Breast epithelium (tissue), 4 donors: ENCODE data around the gene RERE. TPM values are rescaled to one million over a fixed set of nuclear protein-coding genes. Genes with fewer than 3 reads are reported as not detected.

ENCODE experiments used
- DNase-seq, 2 donors: peaks; one replicate each; pipeline ENCODE4 v3.0.0-alpha.2; 2019; ENCODE audit warnings: low spot score in 2 of 2
- H3K27ac ChIP-seq, 2 donors: fragments of 200-600 bp; sonication (generic) in 1 of 2; one replicate each; pipeline ENCODE4 v1.5.1; 2016 to 2019; ENCODE audit warnings: mild to moderate bottlenecking in 1 of 2
- H3K27me3 ChIP-seq, 2 donors: fragments of 200-600 bp; sonication (generic) in 1 of 2; one replicate each; pipeline versions ENCODE4 v1.5.1 to v1.6.0; 2017 to 2019; ENCODE audit warnings: control low read depth in 1 of 2, mild to moderate bottlenecking in 1 of 2
- H3K36me3 ChIP-seq: fragments of 200-600 bp; one replicate; pipeline ENCODE4 v1.5.1; 2019
- H3K4me1 ChIP-seq, 2 donors: fragments of 200-600 bp; sonication (generic); one replicate each; pipeline ENCODE4 v1.5.1; 2016 to 2019; ENCODE audit warnings: control low read depth in 1 of 2
- H3K4me3 ChIP-seq, 3 donors: fragments of 200-600 bp; sonication (generic); 1 replicate in 2 of 3; 2 replicates in 1 of 3; pipeline ENCODE4 v1.5.1; 2016 to 2019; ENCODE audit warnings: mild to moderate bottlenecking in 3 of 3, moderate library complexity in 2 of 3
- H3K9me3 ChIP-seq, 2 donors: fragments of 200-600 bp; sonication (generic) in 1 of 2; one replicate each; pipeline ENCODE4 v1.5.1; 2016 to 2019; ENCODE audit warnings: control low read depth in 1 of 2
- CTCF ChIP-seq, 3 donors: fragments of 450-650 bp; IDR thresholded peaks; one replicate each; pipeline ENCODE4 v1.5.1; 2016 to 2017; ENCODE audit warnings: antibody characterized with exemption in 3 of 3, mild to moderate bottlenecking in 3 of 3, moderate library complexity in 3 of 3
- POLR2A ChIP-seq: fragments of 450-650 bp; IDR thresholded peaks from one replicate; pipeline ENCODE4 v1.6.1; 2016; ENCODE audit warnings: antibody characterized with exemption, mild to moderate bottlenecking, moderate library complexity
- POLR2AphosphoS5 ChIP-seq, 3 donors: sonication (generic); formaldehyde crosslinking; IDR thresholded peaks; one replicate each; pipeline ENCODE4 v1.6.1; 2017; ENCODE audit warnings: antibody characterized with exemption in 3 of 3
- intact Hi-C: fragments of 100-400 bp; cut with DNase I; formaldehyde crosslinking; loops from one replicate; pipeline ENCODE4 v1.15.1; 2023; ENCODE audit warnings: low total_unique reads
- total RNA-seq, 3 donors: library from RNA; depleted of rRNA; stranded (reverse); fragments of >200 nt; gene quantifications; one replicate each; pipeline ENCODE4 v1.1.0, GENCODE V29; 2016

The RERE gene
- total RNA-seq, 3 donors from 2014 or later, result 65.8 to 166 (median 123) TPM

DNA sequence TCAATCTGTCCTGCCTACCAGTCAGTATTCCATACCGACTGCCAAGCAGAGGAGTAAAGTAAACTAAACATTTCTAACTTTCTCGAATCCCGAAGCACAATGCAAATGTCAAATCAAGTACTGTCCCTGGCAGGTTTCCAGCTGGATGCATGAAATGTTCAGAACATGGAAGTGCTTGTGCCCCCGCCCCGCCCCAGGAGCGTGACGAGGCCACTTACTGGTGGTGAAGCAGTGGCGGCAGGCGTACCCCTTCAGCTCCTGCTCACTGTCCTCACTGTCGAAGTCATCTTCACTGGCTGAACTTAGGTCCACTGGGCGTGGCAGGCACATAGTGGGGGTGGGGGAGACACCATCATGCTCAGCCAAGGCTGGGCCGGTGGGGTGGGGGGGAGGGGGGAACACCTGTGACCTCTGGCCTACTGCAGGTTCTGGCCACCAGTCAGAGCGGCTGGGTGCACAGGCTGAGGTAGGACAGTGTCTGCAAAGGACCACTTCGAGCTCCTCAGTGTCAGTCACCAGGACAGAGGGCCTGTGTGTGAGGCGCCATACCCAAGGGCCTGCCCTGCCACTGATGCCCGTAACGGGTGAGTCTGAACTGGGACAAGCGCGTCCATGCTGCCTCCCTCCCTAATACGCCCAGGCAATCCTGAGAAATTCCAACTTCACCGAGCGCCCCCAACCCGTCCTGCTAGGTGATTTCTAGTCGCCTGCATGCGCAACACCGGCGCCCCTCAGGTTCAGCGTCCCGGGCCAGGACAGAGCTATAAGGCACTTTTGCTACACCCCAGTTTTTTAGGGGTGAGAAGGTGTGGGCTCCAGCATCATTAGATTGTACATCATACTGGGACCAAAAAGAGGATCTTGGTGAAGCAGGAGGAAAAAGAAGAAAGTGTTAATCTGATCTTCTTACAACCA lies 452.7 kb downstream of the RERE start:
- Histone ChIP-seq H3K27me3 (no peaks in the 10 kb centered on the region), H3K4me3 (no peak overlapping the region), H3K9me3 (no peaks in the 10 kb centered on the region), H3K36me3 (no peaks in the 10 kb centered on the region), H3K4me1 (peaks cover 0 to 2% of the 10 kb centered on the region in 2 donors), H3K27ac (peak overlapping the region; percentile 29 to 39)
- no peak for TF ChIP-seq POLR2AphosphoS5 (IDR thresholded peaks at IDR 0.05)
- TF ChIP-seq CTCF (IDR thresholded peaks at IDR 0.05), result no peak
- no peak for TF ChIP-seq POLR2A
- intact Hi-C loops, result no loop called here
- DNase-seq, result peak in 1 of 2 donors; percentile 52

DNA sequence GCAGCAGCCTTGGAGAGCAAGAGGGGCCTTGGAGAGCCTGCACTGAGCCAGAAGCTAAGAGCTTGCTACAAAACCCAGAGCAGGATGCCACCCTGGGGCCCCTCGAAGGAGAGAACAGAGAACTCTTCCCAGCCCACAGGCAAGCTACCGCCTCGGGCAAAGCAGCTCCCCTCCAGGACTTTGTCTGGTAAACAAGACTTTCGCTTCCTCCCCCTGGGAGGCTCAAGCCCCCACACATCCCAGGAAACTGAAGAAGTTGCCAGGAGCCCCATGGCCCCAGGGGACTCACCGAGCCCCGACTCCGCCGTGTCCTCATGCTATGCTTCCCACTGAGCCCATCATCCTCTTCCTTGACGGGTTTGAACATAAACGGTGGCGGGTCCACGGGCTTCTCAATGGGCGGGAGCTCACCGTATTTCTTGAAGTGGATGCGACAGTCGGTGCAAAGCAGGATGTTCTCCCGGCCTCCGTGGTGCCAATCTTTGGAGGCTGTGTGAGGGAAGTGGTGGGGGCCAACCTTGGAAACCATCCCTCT lies 453.6 kb downstream of the RERE start:
- H3K27ac ChIP-seq, result peak overlapping the region; percentile 27 to 29
- TF ChIP-seq POLR2A (no peak), POLR2AphosphoS5 (IDR thresholded peaks at IDR 0.05) (no peak), CTCF (IDR thresholded peaks at IDR 0.05) (no peak)
- intact Hi-C loops, result no loop called here
- H3K36me3 ChIP-seq, result no peaks in the 10 kb centered on the region
- DNase-seq, result peak in 1 of 2 donors; percentile 49
- H3K9me3 ChIP-seq, result no peaks in the 10 kb centered on the region
- peak overlapping the region in 1 of 3 donors; percentile 0 for H3K4me3 ChIP-seq
- no peaks in the 10 kb centered on the region for H3K27me3 ChIP-seq
- peaks cover 0 to 2% of the 10 kb centered on the region in 2 donors for H3K4me1 ChIP-seq

DNA sequence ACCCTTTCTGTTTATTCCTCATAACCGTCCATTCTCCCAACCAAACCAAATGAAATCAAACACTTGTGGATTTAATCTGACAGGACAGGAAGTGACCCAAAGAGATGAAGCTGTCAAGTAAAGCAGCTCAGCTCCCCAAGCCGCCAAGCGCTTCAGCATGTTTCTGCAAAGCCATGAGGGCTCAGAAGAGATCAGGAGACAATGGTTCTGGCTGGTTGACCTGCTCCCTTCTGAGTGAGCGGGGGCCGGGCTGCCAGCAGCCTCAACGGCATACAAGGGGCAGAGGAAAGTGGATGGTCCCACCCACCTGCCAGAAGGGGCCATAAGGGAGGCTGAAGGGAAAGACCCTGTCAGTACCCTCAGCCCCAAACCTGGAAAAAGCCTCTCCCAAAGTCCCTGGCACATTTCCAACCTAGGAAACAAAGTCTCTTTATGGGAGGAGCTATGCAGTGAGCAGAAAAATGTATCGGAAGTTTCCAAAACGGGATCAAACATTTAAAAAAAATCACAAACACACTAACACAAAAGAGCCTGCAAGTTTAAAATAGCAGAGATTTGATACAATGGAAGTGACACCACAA lies 454.2 kb downstream of the RERE start:
- Histone ChIP-seq H3K4me3 (no peak overlapping the region), H3K36me3 (peaks cover under 1% of the 10 kb centered on the region), H3K4me1 (peaks cover 0 to 2% of the 10 kb centered on the region in 2 donors), H3K27me3 (no peaks in the 10 kb centered on the region), H3K27ac (peak overlapping the region; percentile 52 to 74), H3K9me3 (no peaks in the 10 kb centered on the region)
- intact Hi-C loops, result no loop called here
- TF ChIP-seq POLR2AphosphoS5 (IDR thresholded peaks at IDR 0.05) (no peak), CTCF (IDR thresholded peaks at IDR 0.05) (no peak), POLR2A (no peak)
- DNase-seq, result peak in 1 of 2 donors; percentile 41

DNA sequence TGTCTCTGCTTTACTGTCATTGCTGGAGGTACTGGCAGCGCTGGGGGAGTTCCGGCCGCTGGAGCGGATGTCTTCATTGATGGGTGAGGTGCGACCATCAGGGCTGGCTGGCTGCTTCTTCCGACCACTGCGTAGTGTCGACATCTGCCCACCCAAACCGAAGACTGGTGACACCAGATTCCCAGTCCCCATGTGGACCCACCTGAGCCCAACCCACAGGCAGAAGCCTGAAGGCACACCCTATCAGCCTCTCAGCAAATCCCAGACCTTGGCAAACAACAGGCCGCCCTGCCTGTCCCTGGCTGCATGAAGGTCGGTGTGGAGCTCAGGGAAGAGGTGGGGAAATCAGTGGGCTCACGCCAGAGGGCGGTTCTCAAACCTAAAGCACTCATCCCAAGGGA lies 454.7 kb downstream of the RERE start:
- TF ChIP-seq POLR2AphosphoS5 (IDR thresholded peaks at IDR 0.05), result no peak
- no peak for TF ChIP-seq POLR2A
- no peak for TF ChIP-seq CTCF (IDR thresholded peaks at IDR 0.05)
- intact Hi-C loops, result no loop called here

More for the DNA sequence above, 454.7 kb downstream of the RERE start:
- no peaks in the 10 kb centered on the region for H3K27me3 ChIP-seq
- H3K4me3 ChIP-seq, result no peak overlapping the region
- H3K9me3 ChIP-seq, result no peaks in the 10 kb centered on the region
- DNase-seq, result peak in 1 of 2 donors; percentile 48
- H3K27ac ChIP-seq, result peak overlapping the region in 1 of 2 donors; percentile 74
- H3K36me3 ChIP-seq, result peaks cover 6% of the 10 kb centered on the region
- peaks cover 0 to 2% of the 10 kb centered on the region in 2 donors for H3K4me1 ChIP-seq
